SK-N-SH (cell line): Measurements from ENCODE around the gene SLC22A23. TPM values are rescaled to one million over a fixed set of nuclear protein-coding genes. Genes with fewer than 3 reads are reported as not detected.

Source experiments
- CTCF ChIA-PET: fragments of 300-600, 350-600 bp; formaldehyde crosslinking; extraction: SDS; loops from one replicate; lab custom pipeline; 2021; lab: Yijun Ruan, JAX
- POLR2A ChIA-PET: fragments of 350-600 bp; sonication (Branson Sonifier 250); formaldehyde crosslinking; extraction: SDS; loops from one replicate; lab custom pipeline; 2020; ENCODE audit warnings: antibody characterized with exemption, inconsistent platforms; lab: Yijun Ruan, JAX
- DNase-seq: peaks from one replicate; pipeline ENCODE4 v3.0.0; 2012
- H2AFZ ChIP-seq: fragments of 200-600 bp; sonication (generic); 2 replicates; pipeline ENCODE4 v1.8.1; 2016; ENCODE audit warnings: antibody characterized with exemption, mild to moderate bottlenecking, low read depth
- H3F3A ChIP-seq: fragments of 200-600 bp; sonication (generic); replicated peaks from 2 replicates; pipeline ENCODE3; 2016; ENCODE audit warnings: antibody characterized with exemption, mild to moderate bottlenecking; ENCODE audit not compliant: insufficient read depth
- H3K27ac ChIP-seq, 2 experiments: fragments of 200-500 bp in 1 of 2; fragments of 200-600 bp in 1 of 2; sonication (Bioruptor generic) in 1 of 2; sonication (generic), shearing (Covaris generic) in 1 of 2; 2 replicates each; pipeline versions ENCODE4 v1.5.1 to v1.6.1; 2014 to 2016; ENCODE audit warnings: low read depth in 2 of 2, inconsistent platforms in 1 of 2, low read length in 1 of 2, mild to moderate bottlenecking in 1 of 2, mixed read lengths in 1 of 2
- H3K27me3 ChIP-seq: fragments of 200-600 bp; sonication (generic), shearing (Covaris generic); 2 replicates; pipeline ENCODE4 v1.6.1; 2016; ENCODE audit warnings: mixed run types; ENCODE audit not compliant: insufficient read depth
- H3K36me3 ChIP-seq, 2 experiments: fragments of 200-500 bp in 1 of 2; fragments of 200-600 bp in 1 of 2; sonication (Bioruptor generic) in 1 of 2; sonication (generic) in 1 of 2; replicated peaks in 1 of 2; 2 replicates each; pipeline versions ENCODE3 to v1.5.1; 2014 to 2016; ENCODE audit warnings: low read length in 1 of 2, mild to moderate bottlenecking in 1 of 2; ENCODE audit not compliant: insufficient read depth in 2 of 2, control insufficient read depth in 1 of 2
- H3K4me1 ChIP-seq, 2 experiments: fragments of 200-500 bp in 1 of 2; fragments of 200-600 bp in 1 of 2; sonication (Bioruptor generic) in 1 of 2; sonication (generic), shearing (Covaris generic) in 1 of 2; 2 replicates each; pipeline versions ENCODE4 v1.5.1 to v1.6.1; 2014 to 2016; ENCODE audit warnings: low read depth in 1 of 2, low read length in 1 of 2, mixed run types in 1 of 2; ENCODE audit not compliant: insufficient read depth in 2 of 2, control insufficient read depth in 1 of 2
- H3K4me2 ChIP-seq: fragments of 200-600 bp; sonication (generic), shearing (Covaris generic); 2 replicates; pipeline ENCODE4 v1.6.1; 2017; ENCODE audit warnings: mixed run types
- H3K4me3 ChIP-seq, 2 experiments: fragments of 200-500 bp in 1 of 2; fragments of 200-600 bp in 1 of 2; sonication (Bioruptor generic) in 1 of 2; sonication (generic), shearing (Covaris generic) in 1 of 2; 2 replicates each; pipeline versions ENCODE4 v1.5.1 to v1.8.1; 2014 to 2016; ENCODE audit warnings: low read depth in 2 of 2, inconsistent platforms in 1 of 2, low read length in 1 of 2, mild to moderate bottlenecking in 1 of 2, mixed read lengths in 1 of 2, moderate library complexity in 1 of 2
- H3K79me2 ChIP-seq: fragments of 200-600 bp; sonication (generic); 2 replicates; pipeline ENCODE4 v1.8.1; 2017; ENCODE audit warnings: mild to moderate bottlenecking; ENCODE audit not compliant: insufficient read depth
- H3K9ac ChIP-seq: fragments of 200-600 bp; sonication (generic); 2 replicates; pipeline ENCODE4 v1.6.1; 2017; ENCODE audit warnings: mixed run types
- H3K9me2 ChIP-seq: fragments of 200-600 bp; sonication (generic); 2 replicates; pipeline ENCODE4 v1.6.1; 2017; ENCODE audit warnings: mixed run types
- H3K9me3 ChIP-seq: fragments of 200-600 bp; sonication (generic); 2 replicates; pipeline ENCODE4 v1.6.1; 2017; ENCODE audit warnings: mixed run types, mild to moderate bottlenecking, moderate library complexity
- H4K20me1 ChIP-seq: fragments of 200-600 bp; sonication (generic); 2 replicates; pipeline ENCODE4 v1.6.1; 2017; ENCODE audit warnings: mild to moderate bottlenecking, mixed run types; ENCODE audit not compliant: insufficient read depth
- CTCF ChIP-seq: fragments of 200-600 bp; sonication (generic); IDR thresholded peaks from 2 replicates; pipeline ENCODE4 v1.6.1; 2017; ENCODE audit warnings: antibody characterized with exemption, mild to moderate bottlenecking, moderate library complexity
- EZH2phosphoT487 ChIP-seq: fragments of 200-600 bp; sonication (generic); IDR thresholded peaks from 2 replicates; pipeline ENCODE4 v1.6.1; 2017; ENCODE audit warnings: low read depth, mixed run types, mild to moderate bottlenecking, antibody characterized with exemption, moderate library complexity, borderline replicate concordance
- FOSL2 ChIP-seq: IDR thresholded peaks from 2 replicates; pipeline ENCODE4 v1.4.0; 2012; ENCODE audit warnings: low read depth, mild to moderate bottlenecking, moderate library complexity, borderline replicate concordance
- GABPA ChIP-seq: IDR thresholded peaks from 2 replicates; pipeline ENCODE4 v1.4.0; 2012; ENCODE audit warnings: low read depth, mild to moderate bottlenecking
- JUND ChIP-seq: IDR thresholded peaks from 2 replicates; pipeline ENCODE4 v1.4.0; 2012
- MEF2A ChIP-seq: IDR thresholded peaks from 2 replicates; pipeline ENCODE4 v1.4.0; 2012; ENCODE audit warnings: low read depth, borderline replicate concordance
- NFIC ChIP-seq: IDR thresholded peaks from 2 replicates; pipeline ENCODE4 v1.4.0; 2012; ENCODE audit warnings: borderline replicate concordance
- RAD21 ChIP-seq: IDR thresholded peaks from 2 replicates; pipeline ENCODE4 v1.6.1; 2012; ENCODE audit warnings: mild to moderate bottlenecking, low read length
- REST ChIP-seq: IDR thresholded peaks from 2 replicates; pipeline ENCODE4 v1.6.1; 2012; ENCODE audit warnings: mild to moderate bottlenecking, low read depth, low read length, moderate library complexity
- RFX5 ChIP-seq: IDR thresholded peaks from 2 replicates; pipeline ENCODE4 v1.6.1; 2012; ENCODE audit warnings: mild to moderate bottlenecking, improper control_type of control experiment, low read length
- TAF1 ChIP-seq: IDR thresholded peaks from 2 replicates; pipeline ENCODE4 v1.6.1; 2012; ENCODE audit warnings: low read depth, mild to moderate bottlenecking, low read length, moderate library complexity, borderline replicate concordance
- TCF12 ChIP-seq: IDR thresholded peaks from 2 replicates; pipeline ENCODE4 v1.4.0; 2012
- TEAD4 ChIP-seq: IDR thresholded peaks from 2 replicates; pipeline ENCODE4 v1.4.0; 2012; ENCODE audit warnings: mild to moderate bottlenecking, borderline replicate concordance; ENCODE audit not compliant: insufficient read depth
- ZBTB33 ChIP-seq: IDR thresholded peaks from 2 replicates; pipeline ENCODE4 v1.4.0; 2012; ENCODE audit warnings: low read depth, borderline replicate concordance
- WGBS: methylation state at CpG from one replicate; pipeline ENCODE4 v1.1.6; 2017; ENCODE audit warnings: low lambda C conversion rate; 5-methylcytosine and 5-hydroxymethylcytosine counted together
- polyA plus RNA-seq, 3 experiments: library from polyadenylated mRNA; depleted of rRNA; stranded (reverse); fragments of >200 nt; gene quantifications; 2 replicates each; pipeline ENCODE4 v1.2.3, GENCODE V29; 2012

Gene SLC22A23
- polyA plus RNA-seq, 1 of the 3 experiments (the other 2 are of a cell fraction): not detected

- WGBS: 50% methylated on average over 11 of the region's 16 CpGs
- H3K9ac ChIP-seq: no peak overlapping the region
- ChIA-PET CTCF (interaction anchor here (0.6 kb wide), 1 partner anchor 427 kb away, joined by 3 read pairs; no protein-coding TSS in a partner anchor), POLR2A (no interaction called here)
- H3K4me3 ChIP-seq: no peak overlapping the region
- peaks cover 0 to 11% of the 10 kb centered on the region in 2 experiments; a peak in 1 of 4 replicates for H3K4me1 ChIP-seq
- no peaks in the 10 kb centered on the region for H3K79me2 ChIP-seq
- H3K9me2 ChIP-seq: no peaks in the 10 kb centered on the region
- H3K9me3 ChIP-seq: no peaks in the 10 kb centered on the region
- no peak for TF ChIP-seq TCF12
- TF ChIP-seq TAF1: no peak
- no peak for TF ChIP-seq MEF2A
- no peak for TF ChIP-seq CTCF
- no peak for TF ChIP-seq ZBTB33
- no peak for TF ChIP-seq TEAD4
- no peak for TF ChIP-seq NFIC
- no peak for TF ChIP-seq EZH2phosphoT487
- TF ChIP-seq RAD21: no peak
- no peak for TF ChIP-seq FOSL2
- no peak for TF ChIP-seq RFX5
- H4K20me1 ChIP-seq: no peaks in the 10 kb centered on the region
- no peak for DNase-seq
- peaks cover 37% of the 10 kb centered on the region; the same call in 1 of the 2 replicates for H3K27me3 ChIP-seq
- H3K4me2 ChIP-seq: no peak overlapping the region
- H2AFZ ChIP-seq: no peak overlapping the region
- no peak overlapping the region for H3K27ac ChIP-seq
- no peaks in the 10 kb centered on the region for H3K36me3 ChIP-seq
- H3F3A ChIP-seq: no peaks in the 10 kb centered on the region
Observed at GRCh38 chr6:3304500-3305215, 152.2 kb downstream of the SLC22A23 start.

- no peak overlapping the region for H3K27ac ChIP-seq
- ChIA-PET CTCF (no interaction called here), POLR2A (no interaction called here)
- H2AFZ ChIP-seq: no peak overlapping the region
- no peak overlapping the region for H3K4me2 ChIP-seq
- no peak overlapping the region for H3K9ac ChIP-seq
- no peak overlapping the region for H3K4me3 ChIP-seq
- H3K27me3 ChIP-seq: peaks cover 36% of the 10 kb centered on the region; the same call in 1 of the 2 replicates
- no peaks in the 10 kb centered on the region for H3K79me2 ChIP-seq
- TF ChIP-seq JUND: no peak
- no peak for TF ChIP-seq REST
- TF ChIP-seq NFIC: no peak
- no peak for TF ChIP-seq CTCF
- no peak for TF ChIP-seq GABPA
- no peak for TF ChIP-seq MEF2A
- WGBS: 65% methylated on average over 2 of the region's 3 CpGs
- no peaks in the 10 kb centered on the region for H4K20me1 ChIP-seq
- no peaks in the 10 kb centered on the region for H3K9me2 ChIP-seq
- peaks cover 0 to 11% of the 10 kb centered on the region in 2 experiments; a peak in 1 of 4 replicates for H3K4me1 ChIP-seq
- DNase-seq: no peak
- H3K9me3 ChIP-seq: no peaks in the 10 kb centered on the region
- no peaks in the 10 kb centered on the region for H3F3A ChIP-seq
- no peaks in the 10 kb centered on the region for H3K36me3 ChIP-seq
Observed at GRCh38 chr6:3303795-3304411, 152.9 kb downstream of the SLC22A23 start.
